Chondrocyte (in vitro differentiated cells): Measurements from ENCODE around the gene RAD51C. TPM values are rescaled to one million over a fixed set of nuclear protein-coding genes. Genes with fewer than 3 reads are reported as not detected.
"Not testable (repeated sequence)": the region's sequence is repeated elsewhere in the genome, so short reads cannot be mapped to it uniquely, and the experiment has no call there.

ENCODE experiments used
- DNase-seq: peaks from one replicate; pipeline ENCODE4 v3.0.0; 2021; ENCODE audit warnings: mixed read lengths, low spot score
- H3K27ac Mint-ChIP-seq: one replicate; pipeline ENCODE4 v1.8.0; 2021; ENCODE audit warnings: mild to moderate bottlenecking, moderate library complexity, mixed read lengths; ENCODE audit not compliant: unreplicated experiment
- H3K27me3 Mint-ChIP-seq: 2 replicates; pipeline ENCODE4 v1.8.0; 2021; ENCODE audit warnings: low read depth, mixed read lengths
- H3K36me3 Mint-ChIP-seq: 2 replicates; pipeline ENCODE4 v1.8.0; 2021; ENCODE audit warnings: low read depth, mixed read lengths
- H3K4me1 Mint-ChIP-seq: 2 replicates; pipeline ENCODE4 v1.8.0; 2021; ENCODE audit warnings: low read depth, mild to moderate bottlenecking, mixed read lengths
- H3K4me3 Mint-ChIP-seq: one replicate; pipeline ENCODE4 v1.8.0; 2021; ENCODE audit warnings: mild to moderate bottlenecking, moderate library complexity, mixed read lengths; ENCODE audit not compliant: unreplicated experiment
- H3K9me3 Mint-ChIP-seq: 2 replicates; pipeline ENCODE4 v1.8.0; 2021; ENCODE audit warnings: low read depth, mixed read lengths
- long read RNA-seq: library from polyadenylated mRNA; stranded (forward); transcript quantifications from one replicate; pipeline ENCODE4 v2.0.0, GENCODE V29; 2021
- total RNA-seq: library from RNA; stranded (reverse); gene quantifications from 3 replicates; pipeline ENCODE4 v1.2.1, GENCODE V29; 2021
- TF ChIP-seq, protein P1 (sequence below): fragments of 200-600 bp; sonication (generic); IDR thresholded peaks from 2 replicates; pipeline ENCODE4 v1.5.0; 2021; ENCODE audit warnings: antibody characterized with exemption, mild to moderate bottlenecking, moderate library complexity

Gene RAD51C
- total RNA-seq, result 17.2 to 25.4 TPM (median 22.3 TPM) in 3 replicates
- long read RNA-seq, transcript RAD51C-201 (9 exons, 2,591 nt), result major isoform, 5 of 19 reads
- long read RNA-seq, partial matches to known transcripts, result 0 of 19 reads
- long read RNA-seq, other reads (novel, unspliced or antisense), result 13 of 19 reads

DNA sequence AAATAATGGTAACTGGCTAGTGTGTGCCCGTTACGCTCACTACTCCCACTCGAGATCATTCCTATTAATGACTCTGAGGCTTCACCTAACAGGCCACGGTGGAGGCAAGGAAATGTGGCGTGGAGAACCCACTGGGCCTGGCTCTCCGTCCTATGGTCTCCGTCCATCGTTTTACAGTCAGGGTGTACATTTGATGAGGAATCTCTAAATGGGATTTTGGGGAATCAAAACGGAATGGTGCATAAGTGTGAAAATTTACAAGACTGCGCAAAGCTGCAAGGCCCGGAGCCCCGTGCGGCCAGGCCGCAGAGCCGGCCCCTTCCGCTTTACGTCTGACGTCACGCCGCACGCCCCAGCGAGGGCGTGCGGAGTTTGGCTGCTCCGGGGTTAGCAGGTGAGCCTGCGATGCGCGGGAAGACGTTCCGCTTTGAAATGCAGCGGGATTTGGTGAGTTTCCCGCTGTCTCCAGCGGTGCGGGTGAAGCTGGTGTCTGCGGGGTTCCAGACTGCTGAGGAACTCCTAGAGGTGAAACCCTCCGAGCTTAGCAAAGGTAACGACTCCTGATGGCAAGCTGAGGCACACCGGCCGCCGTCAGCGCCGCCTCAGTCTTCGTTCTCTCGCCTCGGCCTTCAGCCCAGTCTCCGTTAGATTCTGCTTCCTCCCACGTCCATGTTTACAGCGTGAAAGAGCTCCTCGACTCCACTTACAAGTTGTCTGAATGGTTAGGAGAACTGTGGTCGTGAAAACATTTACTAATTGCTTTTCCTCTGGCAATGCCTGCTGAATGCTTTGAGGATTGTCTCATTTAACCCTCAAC is at the start of gene RAD51C:
TSS of gene RAD51C (plus strand) at position 364 of the 817 bp plus-strand sequence. CDS start at position 406, 42 bp downstream.
- H3K4me1 Mint-ChIP-seq, result peaks cover 23% of the 10 kb centered on the region
- no peaks in the 10 kb centered on the region for H3K27me3 Mint-ChIP-seq
- DNase-seq, result peak; percentile 87
- H3K27ac Mint-ChIP-seq, result peak within 1 kb of the TSS; percentile 94
- H3K4me3 Mint-ChIP-seq, result peak within 1 kb of the TSS; percentile 81
- TF ChIP-seq, protein P1, sequence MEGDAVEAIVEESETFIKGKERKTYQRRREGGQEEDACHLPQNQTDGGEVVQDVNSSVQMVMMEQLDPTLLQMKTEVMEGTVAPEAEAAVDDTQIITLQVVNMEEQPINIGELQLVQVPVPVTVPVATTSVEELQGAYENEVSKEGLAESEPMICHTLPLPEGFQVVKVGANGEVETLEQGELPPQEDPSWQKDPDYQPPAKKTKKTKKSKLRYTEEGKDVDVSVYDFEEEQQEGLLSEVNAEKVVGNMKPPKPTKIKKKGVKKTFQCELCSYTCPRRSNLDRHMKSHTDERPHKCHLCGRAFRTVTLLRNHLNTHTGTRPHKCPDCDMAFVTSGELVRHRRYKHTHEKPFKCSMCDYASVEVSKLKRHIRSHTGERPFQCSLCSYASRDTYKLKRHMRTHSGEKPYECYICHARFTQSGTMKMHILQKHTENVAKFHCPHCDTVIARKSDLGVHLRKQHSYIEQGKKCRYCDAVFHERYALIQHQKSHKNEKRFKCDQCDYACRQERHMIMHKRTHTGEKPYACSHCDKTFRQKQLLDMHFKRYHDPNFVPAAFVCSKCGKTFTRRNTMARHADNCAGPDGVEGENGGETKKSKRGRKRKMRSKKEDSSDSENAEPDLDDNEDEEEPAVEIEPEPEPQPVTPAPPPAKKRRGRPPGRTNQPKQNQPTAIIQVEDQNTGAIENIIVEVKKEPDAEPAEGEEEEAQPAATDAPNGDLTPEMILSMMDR, result peak; percentile 42
- no peaks in the 10 kb centered on the region for H3K36me3 Mint-ChIP-seq
- no peaks in the 10 kb centered on the region for H3K9me3 Mint-ChIP-seq

DNA sequence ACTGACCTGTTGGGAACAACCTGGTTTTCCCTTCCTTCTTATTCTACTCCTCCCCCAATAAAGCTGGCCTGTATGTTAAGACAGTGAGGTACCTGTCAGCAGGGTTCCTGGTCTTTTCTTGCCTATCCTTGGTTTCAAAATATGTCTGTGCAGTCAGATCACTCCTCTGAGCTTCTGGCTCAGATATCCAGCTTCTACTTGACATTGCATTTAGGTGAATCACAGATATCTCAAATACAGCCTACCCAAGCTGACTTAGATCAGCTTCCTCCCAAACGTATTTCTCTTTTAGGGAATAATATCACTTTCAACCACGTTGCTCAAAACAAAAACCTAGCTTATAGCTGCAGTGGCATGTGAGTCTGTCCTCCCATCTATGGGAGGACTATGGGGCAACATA is 49.3 kb upstream of the RAD51C start:
- H3K36me3 Mint-ChIP-seq, result no peaks in the 10 kb centered on the region
- no peaks in the 10 kb centered on the region for H3K9me3 Mint-ChIP-seq
- peaks cover 7% of the 10 kb centered on the region for H3K4me1 Mint-ChIP-seq
- DNase-seq, result no peak
- no peak overlapping the region for H3K4me3 Mint-ChIP-seq
- TF ChIP-seq, protein P1, result no peak
- H3K27me3 Mint-ChIP-seq, result no peaks in the 10 kb centered on the region
- H3K27ac Mint-ChIP-seq, result peak overlapping the region; percentile 0

- DNase-seq, result no peak
- no peak overlapping the region for H3K4me3 Mint-ChIP-seq
- TF ChIP-seq, protein P1, result no peak
- H3K27ac Mint-ChIP-seq, result no peak overlapping the region
- H3K9me3 Mint-ChIP-seq, result no peaks in the 10 kb centered on the region
- H3K4me1 Mint-ChIP-seq, result peaks cover under 1% of the 10 kb centered on the region
- no peaks in the 10 kb centered on the region for H3K36me3 Mint-ChIP-seq
- H3K27me3 Mint-ChIP-seq, result peaks cover 2% of the 10 kb centered on the region
Measured at GRCh38 chr17:58648236-58648635, 44.2 kb upstream of the RAD51C start.

GRCh38 chr17:58657962-58658803 is 34.2 kb upstream of the RAD51C start:
- H3K4me3 Mint-ChIP-seq, H3K27me3 Mint-ChIP-seq, H3K36me3 Mint-ChIP-seq, H3K9me3 Mint-ChIP-seq, DNase-seq: not testable (repeated sequence)
- peaks cover 15% of the 10 kb centered on the region for H3K4me1 Mint-ChIP-seq
- H3K27ac Mint-ChIP-seq, result peak overlapping the region; percentile 98

DNA sequence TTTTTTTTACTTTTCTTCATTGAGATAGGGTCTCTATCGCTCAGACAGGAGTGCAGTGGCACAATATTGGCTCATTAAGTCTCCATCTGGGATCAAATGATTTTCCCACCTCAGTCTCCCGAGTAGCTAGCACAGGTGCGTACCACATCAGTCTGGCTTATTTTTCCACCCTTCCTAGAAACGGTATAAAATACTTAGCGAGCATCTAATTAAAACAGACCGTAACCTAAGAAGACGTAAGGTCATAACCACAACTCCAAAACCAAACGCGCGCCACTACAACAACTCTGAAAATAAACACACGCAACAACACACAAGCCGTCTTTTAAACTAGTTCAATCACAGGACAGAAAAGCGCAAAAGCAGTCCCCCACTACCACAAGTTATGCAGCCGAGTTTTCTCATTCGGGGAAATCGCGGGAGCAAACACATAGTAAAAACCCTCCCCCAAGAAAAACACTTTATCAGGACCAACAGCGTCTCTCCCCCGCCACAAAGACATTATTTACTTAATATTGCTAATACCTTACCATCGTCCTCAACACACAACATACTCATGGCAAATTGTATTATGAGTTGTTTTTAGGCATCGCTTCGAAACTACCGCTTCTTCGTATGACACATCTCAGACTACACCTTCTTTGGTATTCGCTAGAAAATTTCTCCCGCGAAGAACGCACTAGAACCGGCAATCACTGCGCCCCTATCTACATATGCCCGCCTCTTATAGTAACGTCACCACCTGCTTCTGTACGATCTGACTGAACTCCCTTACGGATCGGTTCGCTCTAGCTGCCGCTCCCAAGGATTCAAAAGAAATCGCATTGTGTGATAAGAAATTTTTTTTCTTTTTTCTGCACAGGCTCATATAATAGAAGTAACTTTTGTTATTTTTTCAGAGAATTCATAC is 33.3 kb upstream of the RAD51C start:
- no peaks in the 10 kb centered on the region for H3K36me3 Mint-ChIP-seq

GRCh38 chr17:58659714-58660084 is 32.7 kb upstream of the RAD51C start:
- Mint-ChIP-seq H3K4me3 (peak overlapping the region; percentile 64), H3K4me1 (peaks cover 15% of the 10 kb centered on the region), H3K27ac (peak overlapping the region; percentile 98)
- H3K27me3 Mint-ChIP-seq, DNase-seq, H3K36me3 Mint-ChIP-seq, H3K9me3 Mint-ChIP-seq: not testable (repeated sequence)

More for the DNA sequence above, 33.3 kb upstream of the RAD51C start:
- TF ChIP-seq, protein P1, result no peak
- Mint-ChIP-seq H3K4me1 (peaks cover 15% of the 10 kb centered on the region), H3K27ac (peak overlapping the region; percentile 98), H3K27me3 (no peaks in the 10 kb centered on the region), H3K4me3 (peak overlapping the region; percentile 64), H3K9me3 (no peaks in the 10 kb centered on the region)
- DNase-seq, result no peak
